ENCODE results near the gene PRAMEF5.
"Not testable (repeated sequence)": the region's sequence is repeated elsewhere in the genome, so short reads cannot be mapped to it uniquely, and the experiment has no call there.

The PRAMEF5 gene

DNA sequence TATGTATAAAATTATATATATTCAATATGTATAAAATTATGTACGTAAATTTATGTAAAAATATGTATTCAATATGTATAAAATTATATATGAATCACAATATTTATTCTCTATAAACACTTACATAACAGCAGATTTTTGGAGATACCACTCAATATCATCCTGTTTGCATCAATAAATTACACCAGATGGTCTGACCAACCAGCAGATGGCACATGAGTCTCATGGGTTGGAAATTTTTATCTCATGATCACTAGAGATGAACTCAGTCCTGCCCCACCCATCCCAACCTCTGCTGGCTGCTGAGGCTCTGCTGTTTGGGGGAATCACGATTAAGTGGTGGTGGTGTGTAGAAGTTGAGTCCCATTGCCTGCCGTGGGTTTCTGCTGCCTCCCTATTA lies 25.6 kb downstream of the PRAMEF5 start:
- not testable (repeated sequence) for DNase-seq

DNA sequence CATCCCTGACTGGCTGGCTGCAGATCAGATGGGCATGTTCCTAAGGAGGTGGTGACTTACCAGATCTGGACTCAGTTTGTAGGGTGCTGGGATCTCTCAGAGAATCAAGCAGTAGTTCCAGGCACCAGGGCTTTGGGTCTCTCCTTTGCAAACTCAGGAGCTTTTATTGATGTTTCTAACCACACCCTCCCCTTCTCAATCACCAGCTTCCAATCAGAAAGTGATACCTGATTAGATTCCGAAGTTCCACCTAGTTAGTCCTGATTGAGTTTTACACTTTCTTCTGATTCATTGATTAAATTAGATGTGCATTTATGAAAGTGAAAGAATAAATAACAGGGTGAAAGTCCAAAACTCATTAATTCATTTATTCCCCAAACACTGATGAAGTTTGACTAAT lies 31.0 kb downstream of the PRAMEF5 start, which contains the start of gene PRAMEF8:
Gene PRAMEF8, minus strand, starts transcription at position 101 of the 400 bp plus-strand sequence. CDS start 1,046 bp downstream, outside the sequence.
- DNase-seq: not testable (repeated sequence)

DNA sequence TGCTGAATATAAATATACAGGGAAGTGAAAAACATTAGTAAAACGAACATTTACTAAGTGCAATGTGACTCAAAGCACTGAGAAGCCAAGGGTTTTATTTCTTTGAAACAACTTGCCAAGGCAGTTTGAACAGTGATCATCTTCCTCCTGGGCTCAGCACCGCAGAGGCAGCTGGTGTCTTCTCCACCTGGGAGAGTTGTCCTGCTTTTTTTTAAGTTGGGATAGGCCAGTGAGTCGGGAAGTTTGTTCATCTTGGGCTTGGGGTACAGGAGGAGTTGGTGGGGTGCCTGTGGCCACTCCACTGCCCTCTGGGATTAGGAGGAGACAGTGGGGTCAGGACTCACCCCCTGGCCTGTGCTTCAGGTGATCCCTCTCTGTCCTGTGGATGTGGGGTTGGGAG lies 35.0 kb downstream of the PRAMEF5 start:
- not testable (repeated sequence) for DNase-seq

DNA sequence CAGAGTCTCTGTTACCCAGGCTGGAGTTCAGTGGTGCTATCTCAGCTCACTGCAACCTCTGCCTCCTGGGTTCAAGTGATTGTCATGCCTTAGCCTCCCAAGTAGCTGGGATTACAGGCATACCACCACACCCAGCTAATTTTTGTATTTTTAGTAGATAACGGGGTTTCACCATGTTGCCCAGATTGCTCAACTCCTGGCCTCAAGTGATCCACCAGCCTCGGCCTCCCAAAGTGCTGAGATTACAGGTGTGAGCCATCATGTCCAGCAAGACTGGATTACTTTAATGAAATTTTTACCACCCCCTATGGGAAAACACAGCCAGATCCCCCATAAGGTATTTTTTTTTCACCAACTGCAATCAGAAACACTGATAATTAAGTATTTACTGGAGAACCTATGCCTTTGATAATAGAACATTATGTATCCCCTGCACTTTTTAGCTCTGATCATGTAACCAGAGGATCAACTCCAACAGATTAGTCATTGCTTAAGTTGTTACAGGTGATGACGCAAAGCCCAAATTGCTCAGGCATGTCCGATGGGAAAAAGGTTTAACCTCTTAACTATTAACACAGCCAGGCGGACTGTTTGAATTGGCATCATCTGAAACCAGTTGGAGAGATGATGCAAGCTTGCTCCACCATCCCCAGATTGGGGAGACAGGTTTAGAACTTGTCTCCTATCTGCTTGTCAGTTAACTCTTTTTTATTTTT lies 43.4 kb downstream of the PRAMEF5 start:
- DNase-seq: not testable (repeated sequence)

DNA sequence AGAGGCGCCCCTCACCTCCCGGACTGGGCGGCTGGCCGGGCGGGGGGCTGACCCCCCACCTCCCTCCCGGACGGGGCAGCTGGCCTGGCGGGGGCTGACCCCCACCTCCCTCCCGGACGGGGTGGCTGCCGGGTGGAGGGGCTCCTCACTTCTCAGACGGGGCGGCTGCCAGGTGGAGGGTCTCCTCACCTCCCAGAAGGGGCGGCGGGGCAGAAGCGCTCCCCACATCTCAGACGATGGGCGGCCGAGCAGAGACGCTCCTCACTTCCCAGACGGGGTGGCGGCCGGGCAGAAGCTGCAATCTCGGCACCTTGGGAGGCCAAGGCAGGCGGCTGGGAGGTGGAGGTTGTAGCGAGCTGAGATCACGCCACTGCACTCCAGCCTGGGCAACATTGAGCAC lies 44.7 kb downstream of the PRAMEF5 start:
- DNase-seq: not testable (repeated sequence)

DNA sequence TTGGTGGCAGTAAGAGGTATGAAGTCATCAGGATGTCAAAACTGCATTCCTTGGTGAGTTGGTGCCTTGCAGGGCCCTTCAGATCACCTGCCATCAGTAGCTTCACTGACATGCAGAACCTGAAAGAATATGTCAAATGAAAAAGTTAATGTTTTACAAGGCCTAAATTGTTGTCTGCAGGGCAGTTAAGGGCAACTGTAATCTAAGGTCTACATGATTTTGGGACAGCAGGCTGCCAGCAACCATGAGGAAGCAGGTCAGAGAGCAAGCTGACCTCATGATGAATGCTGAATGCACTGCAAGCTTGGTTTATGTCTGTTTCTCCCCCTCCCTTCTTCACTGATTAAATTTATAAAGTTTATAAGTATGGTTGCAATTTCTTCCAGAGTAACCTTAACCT lies 48.2 kb downstream of the PRAMEF5 start:
- not testable (repeated sequence) for DNase-seq

DNA sequence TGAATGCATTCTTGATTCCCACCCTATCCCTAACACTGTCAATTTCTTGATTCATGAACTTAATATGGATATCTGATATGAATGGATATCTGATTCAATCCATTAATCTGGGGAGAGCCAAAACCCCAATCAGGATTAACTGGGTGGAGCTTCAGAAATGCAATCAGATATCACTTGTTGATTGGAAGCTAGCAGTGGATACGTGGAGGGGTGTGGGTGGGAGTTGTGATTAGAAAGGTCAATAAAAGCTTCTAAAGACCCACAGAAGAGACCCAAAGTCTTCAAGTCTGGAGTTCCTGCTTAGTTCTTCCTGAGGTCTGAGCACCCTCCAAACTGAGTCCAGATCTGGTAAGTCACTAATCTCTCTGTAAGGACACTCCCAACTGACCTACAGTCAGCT lies 49.2 kb downstream of the PRAMEF5 start, which contains the start of gene PRAMEF33:
Gene PRAMEF33, plus strand, starts transcription at position 301 of the 400 bp plus-strand sequence. CDS start 2,416 bp downstream, outside the sequence.
- not testable (repeated sequence) for DNase-seq
